Rectal smooth muscle tissue (tissue), 1 donor: ENCODE measurements around the gene PNPLA7.

Experiments used
- H3K27ac ChIP-seq: one replicate; pipeline ENCODE4 v1.7.0; 2013; ENCODE audit warnings: low read depth, low read length, inconsistent platforms
- H3K27me3 ChIP-seq: one replicate; pipeline ENCODE4 v1.7.0; 2013; ENCODE audit warnings: low read length; ENCODE audit not compliant: control insufficient read depth, insufficient read depth
- H3K36me3 ChIP-seq: one replicate; pipeline ENCODE4 v1.7.0; 2013; ENCODE audit warnings: low read length; ENCODE audit not compliant: control insufficient read depth, insufficient read depth
- H3K4me1 ChIP-seq: one replicate; pipeline ENCODE4 v1.7.0; 2013; ENCODE audit warnings: low read length; ENCODE audit not compliant: control insufficient read depth, insufficient read depth
- H3K4me3 ChIP-seq: one replicate; pipeline ENCODE4 v1.7.0; 2013; ENCODE audit warnings: low read length
- H3K9ac ChIP-seq: one replicate; pipeline ENCODE4 v1.7.0; 2013; ENCODE audit warnings: low read length

PNPLA7 gene

DNA sequence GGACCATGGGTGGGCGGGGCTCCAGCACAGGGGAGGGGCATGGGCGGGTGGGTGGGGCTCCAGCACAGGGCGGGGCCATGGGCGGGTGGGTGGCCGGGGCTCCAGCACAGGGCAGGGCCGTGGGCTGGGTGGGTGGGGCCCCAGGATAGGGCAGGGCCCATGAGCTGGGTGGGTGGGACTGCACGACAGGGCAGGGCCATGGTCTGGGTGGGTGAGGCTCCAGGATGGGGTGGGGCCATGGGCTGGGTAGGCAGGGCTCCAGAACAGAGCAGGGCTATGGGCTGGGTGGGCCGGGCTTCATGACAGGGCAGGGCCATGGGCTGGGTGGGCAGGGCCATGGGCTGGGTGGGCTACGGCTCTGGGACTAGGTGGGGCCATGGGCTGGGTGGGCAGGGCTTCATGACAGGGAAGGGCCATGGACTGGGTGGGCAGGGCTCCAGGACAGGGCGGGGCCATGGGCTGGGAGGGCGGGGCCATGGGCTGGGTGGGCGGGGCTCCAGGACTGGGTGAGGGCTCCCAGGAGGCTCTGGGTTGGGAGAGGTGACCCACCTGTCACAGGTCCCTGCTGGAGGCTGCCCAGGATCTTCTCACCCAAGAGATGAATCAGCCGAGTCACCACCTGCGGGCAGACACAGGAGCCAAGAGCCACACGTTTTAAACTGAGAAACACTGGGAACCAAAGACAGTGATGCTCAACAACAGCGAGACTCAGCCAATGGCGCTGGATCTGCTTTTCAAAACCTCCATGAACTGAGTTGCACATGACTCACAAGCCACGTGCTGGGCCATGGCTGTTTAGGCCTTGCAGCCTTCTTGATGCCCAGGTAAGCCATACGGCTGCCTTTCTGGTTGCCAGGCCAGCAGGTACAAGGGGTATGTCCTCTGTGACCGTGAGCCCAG is 57.5 kb downstream of the PNPLA7 start:
- no peak overlapping the region for H3K27ac ChIP-seq
- peaks cover 3% of the 10 kb centered on the region for H3K36me3 ChIP-seq
- H3K27me3 ChIP-seq: no peaks in the 10 kb centered on the region
- no peaks in the 10 kb centered on the region for H3K4me1 ChIP-seq
- no peak overlapping the region for H3K9ac ChIP-seq
- no peak overlapping the region for H3K4me3 ChIP-seq

DNA sequence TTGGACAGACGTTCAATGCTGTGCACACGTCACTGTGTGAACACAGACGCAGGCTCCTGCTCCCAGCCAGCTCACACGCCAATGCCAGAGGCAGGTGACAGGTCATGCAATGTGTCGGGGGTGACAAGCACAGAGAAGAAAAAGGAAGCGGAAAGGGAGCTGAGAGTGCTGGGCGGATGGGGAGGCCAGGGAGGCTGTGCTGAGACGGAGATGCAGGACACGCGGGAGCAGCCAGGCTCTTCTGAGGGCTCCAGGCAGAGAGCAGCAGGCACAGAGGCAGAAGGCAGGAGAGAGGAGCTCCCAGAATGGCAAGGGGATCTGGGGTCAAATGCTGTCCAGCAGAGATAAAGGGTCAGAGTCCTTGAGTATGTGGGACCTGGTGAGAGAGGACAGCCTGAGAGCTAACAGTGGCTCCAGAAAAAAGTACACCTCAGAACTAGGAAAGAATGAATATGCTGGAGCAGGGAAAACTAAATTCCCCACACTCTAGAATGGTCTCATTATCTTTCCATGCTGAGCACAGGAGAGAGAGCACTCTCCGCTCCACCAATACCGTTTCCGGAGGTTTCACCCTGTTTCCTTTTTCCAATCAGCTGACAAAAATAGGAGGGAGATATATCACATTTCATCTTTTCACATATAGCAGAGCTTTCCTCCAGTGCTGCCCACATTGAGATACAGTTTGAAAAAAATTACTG is 58.3 kb downstream of the PNPLA7 start:
- peaks cover 3% of the 10 kb centered on the region for H3K36me3 ChIP-seq
- no peaks in the 10 kb centered on the region for H3K4me1 ChIP-seq
- H3K27me3 ChIP-seq: no peaks in the 10 kb centered on the region
- no peak overlapping the region for H3K4me3 ChIP-seq
- H3K9ac ChIP-seq: no peak overlapping the region
- no peak overlapping the region for H3K27ac ChIP-seq

DNA sequence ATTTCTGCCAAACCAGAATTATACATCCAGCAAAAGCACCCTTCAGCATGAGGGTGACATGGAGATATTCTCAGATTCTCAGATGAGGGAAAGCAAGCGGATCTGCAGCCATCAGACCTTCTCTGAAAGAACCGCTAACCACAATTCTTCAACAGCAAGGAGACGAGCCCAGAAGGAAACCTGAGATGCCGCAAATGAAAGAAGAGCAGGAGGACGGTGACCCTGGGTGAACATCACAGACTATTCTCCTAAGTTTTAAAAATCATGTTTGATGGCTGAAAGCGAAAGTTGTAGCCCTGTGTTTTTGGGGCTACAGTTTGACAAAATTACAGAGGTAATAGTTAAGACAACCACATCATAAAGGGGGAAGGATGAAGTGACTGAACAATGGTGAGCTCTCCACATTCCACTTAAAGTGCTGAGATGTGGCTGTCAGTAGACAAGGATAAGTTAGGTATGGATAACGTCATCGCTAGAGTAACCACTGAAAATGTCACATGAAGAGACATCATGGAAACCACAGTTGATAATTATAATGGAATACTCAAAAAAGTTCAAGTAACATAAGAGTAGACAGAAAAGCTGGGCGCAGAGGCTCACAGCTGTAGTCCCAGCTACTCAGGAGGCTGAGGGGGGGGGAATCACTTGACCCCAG is 59.5 kb downstream of the PNPLA7 start:
- H3K9ac ChIP-seq: no peak overlapping the region
- no peak overlapping the region for H3K27ac ChIP-seq
- no peaks in the 10 kb centered on the region for H3K27me3 ChIP-seq
- H3K4me1 ChIP-seq: no peaks in the 10 kb centered on the region
- H3K36me3 ChIP-seq: peaks cover 3% of the 10 kb centered on the region
- H3K4me3 ChIP-seq: no peak overlapping the region

DNA sequence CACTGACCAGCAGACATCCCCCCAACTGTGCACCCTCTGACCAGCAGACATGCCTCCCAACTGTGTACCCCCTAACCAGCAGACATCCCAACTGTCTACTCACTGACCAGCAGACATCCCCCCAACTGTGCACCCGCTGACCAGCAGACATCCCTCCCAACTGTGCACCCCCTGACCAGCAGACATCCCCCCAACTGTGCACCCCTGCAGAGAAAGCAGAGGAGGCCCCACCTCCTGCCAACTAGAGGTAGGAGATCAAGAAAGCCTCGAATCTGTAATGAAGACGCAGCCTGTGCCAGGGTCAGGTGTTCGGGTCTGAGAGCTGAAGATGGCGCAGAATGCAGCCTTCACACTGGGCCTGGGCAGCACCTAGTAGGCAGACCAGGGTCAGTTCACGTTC is 61.3 kb downstream of the PNPLA7 start:
- Histone ChIP-seq H3K27ac (no peak overlapping the region), H3K36me3 (peaks cover 3% of the 10 kb centered on the region), H3K9ac (no peak overlapping the region), H3K27me3 (no peaks in the 10 kb centered on the region), H3K4me3 (no peak overlapping the region), H3K4me1 (no peaks in the 10 kb centered on the region)

DNA sequence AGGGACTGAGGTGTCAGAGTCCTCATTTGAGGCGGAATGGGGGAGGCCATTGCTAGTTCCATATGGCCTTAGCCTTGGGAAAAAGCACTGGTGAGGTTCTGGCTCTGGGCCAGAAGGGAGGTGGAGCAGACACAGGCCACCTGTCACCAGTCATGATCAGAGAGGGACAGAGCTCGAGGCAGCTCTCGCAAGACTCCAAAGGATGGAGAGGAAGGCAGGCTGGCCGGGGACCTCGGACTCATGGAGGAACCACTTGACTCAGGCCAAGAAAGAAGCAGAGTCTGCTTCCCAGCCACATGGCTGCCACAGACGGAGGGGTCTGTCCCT is 61.9 kb downstream of the PNPLA7 start:
- Histone ChIP-seq H3K27ac (no peak overlapping the region), H3K36me3 (peaks cover 3% of the 10 kb centered on the region), H3K4me3 (no peak overlapping the region), H3K9ac (no peak overlapping the region), H3K27me3 (no peaks in the 10 kb centered on the region), H3K4me1 (no peaks in the 10 kb centered on the region)

DNA sequence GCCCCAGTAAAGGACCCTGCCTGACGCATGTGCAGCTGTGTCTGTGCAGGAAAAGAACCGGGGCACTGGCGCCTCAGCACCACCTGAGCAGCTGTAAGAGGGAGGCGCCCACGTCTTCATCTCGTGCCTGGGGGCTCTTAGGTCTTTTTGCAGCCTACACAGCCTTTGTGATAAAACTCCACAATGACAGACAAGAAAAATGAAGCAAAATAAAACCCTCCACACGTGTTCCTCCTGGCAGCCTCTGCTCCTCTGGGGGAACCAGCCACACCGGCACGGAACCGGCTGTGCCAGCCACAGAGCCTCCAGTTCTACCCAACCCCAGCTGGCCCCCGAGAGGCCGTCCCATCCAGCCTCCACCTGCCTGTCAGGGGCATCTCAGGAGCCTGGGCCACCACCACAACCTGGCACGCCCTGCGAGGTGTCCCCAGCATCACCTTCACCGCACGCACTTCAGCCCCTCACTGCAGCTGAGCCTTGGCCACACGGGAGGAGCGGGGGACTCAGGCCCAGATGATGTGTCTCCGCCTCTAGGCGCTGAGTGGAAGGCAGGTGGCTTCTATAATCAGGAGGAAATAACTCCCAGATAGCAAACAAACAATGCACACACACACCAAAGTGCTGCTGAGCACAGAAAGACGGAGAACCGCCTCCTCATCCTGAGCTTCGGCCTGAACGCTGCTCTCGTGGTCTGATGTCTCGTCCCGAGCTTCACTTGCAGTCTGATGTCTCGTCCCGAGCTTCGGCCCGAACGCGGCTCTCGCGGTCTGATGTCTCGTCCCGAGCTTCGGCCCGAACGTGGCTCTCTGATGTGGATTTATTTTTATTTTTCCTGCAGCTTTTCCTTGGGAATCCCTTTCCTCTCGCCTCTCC is 62.5 kb downstream of the PNPLA7 start:
- no peak overlapping the region for H3K27ac ChIP-seq
- peaks cover 3% of the 10 kb centered on the region for H3K36me3 ChIP-seq
- H3K27me3 ChIP-seq: no peaks in the 10 kb centered on the region
- H3K9ac ChIP-seq: no peak overlapping the region
- no peak overlapping the region for H3K4me3 ChIP-seq
- H3K4me1 ChIP-seq: no peaks in the 10 kb centered on the region

DNA sequence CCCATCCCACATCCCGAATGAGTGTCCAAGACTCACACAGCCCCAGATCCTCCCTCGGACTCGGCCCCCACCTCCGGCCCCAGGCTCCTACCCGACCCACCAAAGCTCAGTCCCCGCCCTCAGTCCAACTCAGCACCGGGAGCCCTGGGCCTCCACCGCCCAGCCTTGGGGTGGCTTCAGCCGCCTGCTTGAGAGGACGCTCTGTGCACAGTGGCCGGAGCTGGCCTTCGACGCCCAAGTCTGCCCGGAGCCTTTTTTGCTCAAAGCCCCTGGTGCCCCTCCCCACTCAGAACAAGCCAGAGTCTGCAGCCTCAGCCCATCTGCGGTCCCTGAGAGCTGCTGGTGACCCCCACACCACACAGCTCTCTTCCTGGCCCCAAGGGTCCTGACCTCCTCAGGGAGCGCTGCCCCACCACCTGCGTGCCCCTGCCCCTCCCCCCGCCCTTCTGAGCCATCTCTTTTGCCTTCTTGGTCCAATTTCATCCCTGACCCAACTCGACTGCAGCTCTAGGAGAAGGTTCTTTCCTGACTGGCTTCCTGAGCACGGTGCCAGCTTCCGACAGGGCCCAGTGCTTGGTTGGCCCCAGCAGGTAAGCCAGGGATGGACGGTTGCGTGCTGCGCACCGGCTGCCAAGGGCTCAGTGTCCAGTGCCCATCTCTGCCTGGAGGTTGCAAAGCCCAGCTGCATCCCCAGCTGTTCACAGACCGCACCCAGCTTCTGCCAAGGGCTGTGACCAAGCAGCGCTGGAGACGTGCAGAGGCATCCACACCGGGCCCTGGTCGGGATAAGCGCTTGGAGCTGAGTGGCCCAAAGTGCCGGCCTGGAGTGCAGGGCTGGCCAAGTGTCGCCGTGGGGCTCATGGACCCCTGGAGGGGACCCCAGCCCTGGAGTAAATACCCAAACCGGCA is 63.4 kb downstream of the PNPLA7 start:
- Histone ChIP-seq H3K36me3 (peaks cover 2% of the 10 kb centered on the region), H3K9ac (no peak overlapping the region), H3K27ac (no peak overlapping the region), H3K4me3 (no peak overlapping the region), H3K27me3 (no peaks in the 10 kb centered on the region), H3K4me1 (peaks cover 2% of the 10 kb centered on the region)

DNA sequence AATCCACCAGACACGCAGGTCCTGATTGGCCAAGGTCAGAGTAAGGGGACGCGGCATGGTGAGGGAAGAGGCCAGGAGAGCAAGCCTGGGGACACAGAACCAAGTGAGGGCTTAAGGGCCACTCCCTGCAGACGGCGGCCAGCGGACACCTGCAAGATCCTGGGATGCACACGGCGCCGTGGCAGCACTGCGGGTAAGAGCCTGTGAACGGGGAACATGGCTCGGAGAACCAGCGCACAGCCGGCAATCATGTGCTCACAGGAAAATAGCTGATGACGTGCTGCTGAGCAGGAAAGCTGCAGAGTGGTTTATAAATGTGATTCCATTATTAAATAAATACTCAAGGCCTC is 64.1 kb downstream of the PNPLA7 start:
- no peak overlapping the region for H3K9ac ChIP-seq
- no peaks in the 10 kb centered on the region for H3K27me3 ChIP-seq
- H3K4me3 ChIP-seq: no peak overlapping the region
- no peaks in the 10 kb centered on the region for H3K36me3 ChIP-seq
- no peak overlapping the region for H3K27ac ChIP-seq
- H3K4me1 ChIP-seq: peaks cover 2% of the 10 kb centered on the region

DNA sequence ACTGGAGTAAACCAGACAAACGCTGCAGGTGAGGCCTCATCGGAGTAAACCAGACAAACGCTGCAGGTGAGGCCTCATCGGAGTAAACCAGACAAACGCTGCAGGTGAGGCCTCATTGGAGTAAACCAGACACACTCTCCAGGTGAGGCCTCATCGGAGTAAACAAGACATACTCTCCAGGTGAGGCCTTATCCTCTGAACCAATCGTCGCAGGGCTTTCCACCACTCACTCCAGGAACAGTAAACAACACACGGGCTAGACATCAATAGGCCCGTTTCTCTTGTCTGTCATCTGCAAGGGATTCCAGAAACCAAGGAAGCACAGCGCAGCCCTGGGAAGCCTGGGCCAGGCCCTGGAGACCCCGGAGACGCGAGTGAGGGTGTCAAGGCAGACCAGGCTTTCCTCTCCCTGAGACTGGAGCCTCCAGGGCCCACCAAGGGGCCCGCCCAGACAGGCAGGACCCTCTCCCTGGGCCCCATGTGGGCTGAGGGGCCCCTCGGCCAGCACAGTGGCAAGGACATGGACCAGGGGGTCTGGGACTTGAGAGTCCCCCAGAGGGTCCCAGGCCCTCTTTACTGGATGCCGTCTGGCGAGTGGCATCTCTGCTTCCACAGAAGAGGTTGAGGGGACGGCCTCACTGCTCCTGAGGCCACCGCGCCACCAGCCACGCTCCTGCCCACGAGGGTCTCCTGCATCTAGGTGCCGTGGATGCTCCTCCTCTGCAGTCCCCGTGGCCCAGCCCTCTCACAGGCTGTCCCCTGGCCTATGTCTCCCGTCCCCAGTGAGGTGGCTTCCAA is 64.7 kb downstream of the PNPLA7 start:
- Histone ChIP-seq H3K27ac (no peak overlapping the region), H3K4me1 (peaks cover 2% of the 10 kb centered on the region), H3K27me3 (no peaks in the 10 kb centered on the region), H3K4me3 (no peak overlapping the region), H3K36me3 (no peaks in the 10 kb centered on the region), H3K9ac (no peak overlapping the region)

DNA sequence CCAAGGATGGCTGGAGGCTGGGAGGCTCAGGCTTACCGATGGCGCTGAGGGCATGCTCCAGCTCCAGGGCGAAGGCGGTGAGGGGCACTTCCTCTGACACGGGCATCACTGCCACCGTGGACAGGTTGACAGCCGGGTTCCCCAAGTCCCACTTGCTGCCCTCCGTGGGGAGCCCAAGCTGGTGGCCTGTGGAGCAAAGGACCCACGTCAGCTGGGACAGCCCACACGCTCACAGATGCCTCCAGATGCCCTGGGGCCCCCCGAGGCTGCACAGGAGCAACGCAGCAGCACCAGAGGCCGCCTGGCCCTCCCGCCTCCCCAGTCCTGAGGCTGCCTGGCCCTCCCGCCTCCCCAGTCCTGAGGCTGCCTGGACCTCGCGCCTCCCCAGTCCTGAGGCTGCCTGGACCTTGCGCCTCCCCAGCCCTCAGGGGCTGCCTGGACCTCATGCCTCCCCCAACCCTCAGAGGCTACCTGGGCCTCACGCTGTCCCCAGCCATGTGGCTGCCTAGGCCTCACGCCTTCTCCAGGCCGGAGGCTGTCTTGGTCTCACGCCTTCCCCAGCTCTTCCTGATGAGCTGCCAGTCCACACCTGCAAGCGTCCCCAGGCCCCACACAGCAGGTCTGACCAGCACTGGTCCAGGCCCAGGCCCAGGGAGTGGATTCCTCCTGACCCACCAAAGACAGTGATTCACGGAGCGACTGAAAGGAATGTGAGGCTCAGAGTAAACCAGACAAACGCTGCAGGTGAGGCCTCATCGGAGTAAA is 65.5 kb downstream of the PNPLA7 start:
- peaks cover 2% of the 10 kb centered on the region for H3K4me1 ChIP-seq
- H3K27me3 ChIP-seq: no peaks in the 10 kb centered on the region
- H3K9ac ChIP-seq: no peak overlapping the region
- no peak overlapping the region for H3K27ac ChIP-seq
- no peak overlapping the region for H3K4me3 ChIP-seq
- no peaks in the 10 kb centered on the region for H3K36me3 ChIP-seq
